Trophoblast cell (in vitro differentiated cells and primary cell): ENCODE measurements around the gene MGAT4C.

Experiments
- DNase-seq, 2 donors: peaks; one replicate each; pipeline ENCODE4 v3.0.0-alpha.2; 2016
- H2AFZ ChIP-seq: 2 replicates; pipeline ENCODE4 v1.6.1; 2013; ENCODE audit warnings: low read length, moderate library complexity, mild to moderate bottlenecking; ENCODE audit not compliant: insufficient read depth, poor library complexity
- H2AK5ac ChIP-seq: 2 replicates; pipeline ENCODE4 v1.6.1; 2013; ENCODE audit warnings: mild to moderate bottlenecking, low read length
- H2BK120ac ChIP-seq: 2 replicates; pipeline ENCODE4 v1.6.1; 2013; ENCODE audit warnings: low read length, mild to moderate bottlenecking, moderate library complexity; ENCODE audit not compliant: insufficient read depth, poor library complexity
- H2BK12ac ChIP-seq: 2 replicates; pipeline ENCODE4 v1.6.1; 2013; ENCODE audit warnings: mild to moderate bottlenecking, low read length, moderate library complexity
- H2BK5ac ChIP-seq: 2 replicates; pipeline ENCODE4 v1.6.1; 2013; ENCODE audit warnings: low read length, low read depth, moderate library complexity, mild to moderate bottlenecking; ENCODE audit not compliant: poor library complexity
- H3K14ac ChIP-seq: 2 replicates; pipeline ENCODE4 v1.6.1; 2013; ENCODE audit warnings: mild to moderate bottlenecking, low read length
- H3K18ac ChIP-seq: 2 replicates; pipeline ENCODE4 v1.6.1; 2013; ENCODE audit warnings: mild to moderate bottlenecking, low read length
- H3K23ac ChIP-seq: 2 replicates; pipeline ENCODE4 v1.6.1; 2013; ENCODE audit warnings: low read length
- H3K27ac ChIP-seq: 2 replicates; pipeline ENCODE4 v1.5.1; 2013; ENCODE audit warnings: low read depth, mild to moderate bottlenecking, inconsistent platforms, low read length, moderate library complexity
- H3K27me3 ChIP-seq: 2 replicates; pipeline ENCODE4 v1.6.1; 2013; ENCODE audit warnings: inconsistent platforms, mild to moderate bottlenecking, low read length, moderate library complexity; ENCODE audit not compliant: insufficient read depth
- H3K36me3 ChIP-seq, 2 experiments: 1 replicate in 1 of 2; 2 replicates in 1 of 2; pipeline ENCODE4 v1.6.1; 2013; ENCODE audit warnings: low read length in 2 of 2, mild to moderate bottlenecking in 2 of 2, moderate library complexity in 1 of 2; ENCODE audit not compliant: insufficient read depth in 2 of 2, control insufficient read depth in 1 of 2
- H3K4ac ChIP-seq: 2 replicates; pipeline ENCODE4 v1.6.1; 2013; ENCODE audit warnings: low read depth, mild to moderate bottlenecking, low read length, moderate library complexity
- H3K4me1 ChIP-seq, 2 experiments: 1 replicate in 1 of 2; 2 replicates in 1 of 2; pipeline ENCODE4 v1.6.1; 2013; ENCODE audit warnings: low read length in 2 of 2, mild to moderate bottlenecking in 2 of 2, moderate library complexity in 1 of 2; ENCODE audit not compliant: insufficient read depth in 2 of 2, control insufficient read depth in 1 of 2
- H3K4me2 ChIP-seq: 2 replicates; pipeline ENCODE4 v1.6.1; 2013; ENCODE audit warnings: inconsistent platforms, mild to moderate bottlenecking, low read length, moderate library complexity
- H3K4me3 ChIP-seq: 2 replicates; pipeline ENCODE4 v1.5.1; 2013; ENCODE audit warnings: mild to moderate bottlenecking, low read depth, low read length, inconsistent platforms
- H3K79me1 ChIP-seq: one replicate; pipeline ENCODE4 v1.6.1; 2013; ENCODE audit warnings: low read length
- H3K79me2 ChIP-seq: 2 replicates; pipeline ENCODE4 v1.6.1; 2013; ENCODE audit warnings: low read length, mild to moderate bottlenecking; ENCODE audit not compliant: control insufficient read depth, insufficient read depth, poor library complexity
- H3K9ac ChIP-seq: 2 replicates; pipeline ENCODE4 v1.6.1; 2013; ENCODE audit warnings: mild to moderate bottlenecking, low read length
- H3K9me3 ChIP-seq: 2 replicates; pipeline ENCODE4 v1.6.1; 2013; ENCODE audit warnings: low read depth, mild to moderate bottlenecking, control low read depth, inconsistent platforms, low read length; ENCODE audit not compliant: insufficient read depth
- H4K12ac ChIP-seq: 2 replicates; pipeline ENCODE4 v1.6.1; 2013; ENCODE audit warnings: low read depth, mild to moderate bottlenecking, low read length, moderate library complexity
- H4K8ac ChIP-seq: 2 replicates; pipeline ENCODE4 v1.6.1; 2013; ENCODE audit warnings: low read depth, mild to moderate bottlenecking, low read length, moderate library complexity
- H4K91ac ChIP-seq: one replicate; pipeline ENCODE4 v1.6.1; 2013; ENCODE audit warnings: low read depth, mild to moderate bottlenecking, low read length, moderate library complexity
- WGBS: extraction: QIAGEN DNeasy Blood & Tissue Kit; methylation state at CpG from one replicate; pipeline ENCODE4 v1.1.7; 2013; ENCODE audit warnings: missing lambda C conversion rate; ENCODE audit not compliant: insufficient read length, insufficient coverage; ENCODE audit errors: extremely low coverage; 5-methylcytosine and 5-hydroxymethylcytosine counted together

MGAT4C gene

GRCh38 chr12:85983601-85984000, 272.6 kb downstream of the MGAT4C start:
- Histone ChIP-seq H3K23ac (no peak overlapping the region), H2BK5ac (no peak overlapping the region), H4K91ac (no peak overlapping the region), H2AFZ (no peak overlapping the region), H3K4ac (no peak overlapping the region), H2BK12ac (no peak overlapping the region), H3K9ac (no peak overlapping the region), H3K9me3 (no peaks in the 10 kb centered on the region), H3K14ac (no peak overlapping the region), H2AK5ac (no peak overlapping the region), H3K79me2 (no peaks in the 10 kb centered on the region), H2BK120ac (no peak overlapping the region), H3K4me1 (no peaks in the 10 kb centered on the region), H3K18ac (no peak overlapping the region), H3K4me3 (no peak overlapping the region), H3K27ac (no peak overlapping the region), H4K12ac (no peak overlapping the region), H3K27me3 (no peaks in the 10 kb centered on the region), H3K4me2 (no peak overlapping the region), H3K36me3 (no peaks in the 10 kb centered on the region), H3K79me1 (no peaks in the 10 kb centered on the region), H4K8ac (no peak overlapping the region)
- no peak for DNase-seq
- no CpG with 5 or more reads among the region's 5 CpGs for WGBS

- H3K27me3 ChIP-seq = no peaks in the 10 kb centered on the region
- H2AK5ac ChIP-seq = no peak overlapping the region
- H3K4me2 ChIP-seq = no peak overlapping the region
- H2BK120ac ChIP-seq = no peak overlapping the region
- no peaks in the 10 kb centered on the region for H3K9me3 ChIP-seq
- no peak overlapping the region for H3K27ac ChIP-seq
- DNase-seq = no peak
- no peaks in the 10 kb centered on the region for H3K4me1 ChIP-seq
- H4K8ac ChIP-seq = no peak overlapping the region
- H2BK5ac ChIP-seq = no peak overlapping the region
- no peaks in the 10 kb centered on the region for H3K79me2 ChIP-seq
- H3K79me1 ChIP-seq = no peaks in the 10 kb centered on the region
- H3K4ac ChIP-seq = no peak overlapping the region
- H3K4me3 ChIP-seq = no peak overlapping the region
- no peak overlapping the region for H4K91ac ChIP-seq
- H2AFZ ChIP-seq = no peak overlapping the region
- H3K23ac ChIP-seq = no peak overlapping the region
- no peak overlapping the region for H3K9ac ChIP-seq
- no peak overlapping the region for H2BK12ac ChIP-seq
- H3K14ac ChIP-seq = no peak overlapping the region
- no peak overlapping the region for H4K12ac ChIP-seq
- H3K18ac ChIP-seq = no peak overlapping the region
- no peaks in the 10 kb centered on the region for H3K36me3 ChIP-seq
- no CpG with 5 or more reads among the region's 4 CpGs for WGBS
These were observed 276.6 kb downstream of the MGAT4C start for GRCh38 chr12:85979641-85980040.

GRCh38 chr12:85975716-85976115, 280.5 kb downstream of the MGAT4C start:
- H4K8ac ChIP-seq = no peak overlapping the region
- H3K4me1 ChIP-seq = no peaks in the 10 kb centered on the region
- H2BK5ac ChIP-seq = no peak overlapping the region
- no peak overlapping the region for H2AFZ ChIP-seq
- H3K18ac ChIP-seq = no peak overlapping the region
- no peak overlapping the region for H3K4me3 ChIP-seq
- no peaks in the 10 kb centered on the region for H3K79me2 ChIP-seq
- no peak overlapping the region for H2AK5ac ChIP-seq
- H3K14ac ChIP-seq = no peak overlapping the region
- H2BK120ac ChIP-seq = no peak overlapping the region
- H4K12ac ChIP-seq = no peak overlapping the region
- H2BK12ac ChIP-seq = no peak overlapping the region
- no peaks in the 10 kb centered on the region for H3K36me3 ChIP-seq
- H3K9me3 ChIP-seq = no peaks in the 10 kb centered on the region
- DNase-seq = no peak
- no CpG with 5 or more reads among the region's 1 CpG for WGBS
- no peak overlapping the region for H4K91ac ChIP-seq
- H3K9ac ChIP-seq = no peak overlapping the region
- no peak overlapping the region for H3K23ac ChIP-seq
- no peaks in the 10 kb centered on the region for H3K79me1 ChIP-seq
- no peak overlapping the region for H3K4ac ChIP-seq
- no peak overlapping the region for H3K4me2 ChIP-seq
- no peak overlapping the region for H3K27ac ChIP-seq
- no peaks in the 10 kb centered on the region for H3K27me3 ChIP-seq

- Histone ChIP-seq H3K79me2 (no peaks in the 10 kb centered on the region), H4K12ac (no peak overlapping the region), H2AFZ (no peak overlapping the region), H3K9me3 (no peaks in the 10 kb centered on the region), H2AK5ac (no peak overlapping the region), H3K79me1 (no peaks in the 10 kb centered on the region), H3K18ac (no peak overlapping the region), H3K9ac (no peak overlapping the region), H3K27ac (no peak overlapping the region), H3K23ac (no peak overlapping the region), H2BK5ac (no peak overlapping the region), H3K14ac (no peak overlapping the region), H3K4me1 (no peaks in the 10 kb centered on the region), H4K91ac (no peak overlapping the region), H3K4ac (no peak overlapping the region), H3K27me3 (no peaks in the 10 kb centered on the region), H4K8ac (no peak overlapping the region), H2BK12ac (no peak overlapping the region), H3K4me3 (no peak overlapping the region), H3K36me3 (no peaks in the 10 kb centered on the region), H3K4me2 (no peak overlapping the region), H2BK120ac (no peak overlapping the region)
- DNase-seq = no peak
These were observed 284.4 kb downstream of the MGAT4C start for GRCh38 chr12:85971800-85972199.
